D721Med (cell line): ENCODE measurements around the gene CEP170B.
"Not testable (repeated sequence)": the region's sequence is repeated elsewhere in the genome, so short reads cannot be mapped to it uniquely, and the experiment has no call there.

Source experiments
- DNase-seq: peaks from one replicate; pipeline ENCODE4 v3.0.0; 2011; ENCODE audit warnings: low spot score; ENCODE audit not compliant: insufficient read length
- FAIRE-seq: peaks from 2 replicates; lab custom pipeline; 2011; peaks lifted over from hg19 to GRCh38; lab: Jason Lieb, UNC
- CTCF ChIP-seq: IDR thresholded peaks from 2 replicates; pipeline ENCODE4 v1.5.1; 2012; ENCODE audit warnings: mild to moderate bottlenecking, control low read depth; ENCODE audit not compliant: insufficient read depth; ENCODE audit errors: missing control alignments

Gene CEP170B

DNA sequence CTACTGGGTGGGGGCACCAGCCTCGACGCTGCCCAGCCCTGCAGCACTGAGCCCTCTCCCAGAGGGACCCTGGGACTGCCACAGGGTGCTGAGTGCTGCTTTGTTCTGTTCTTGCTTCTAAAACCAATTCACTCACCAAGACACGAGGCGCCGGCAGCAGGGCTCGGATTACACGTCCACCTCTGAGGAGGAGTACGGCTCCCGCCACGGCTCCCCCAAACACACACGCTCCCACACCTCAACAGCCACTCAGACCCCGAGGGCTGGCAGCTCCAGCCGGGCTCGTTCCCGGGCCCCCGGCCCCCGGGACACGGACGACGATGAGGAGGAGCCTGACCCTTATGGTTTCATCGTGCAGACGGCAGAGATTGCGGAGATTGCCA lies 24.3 kb downstream of the CEP170B start:
- DNase-seq (no peak), FAIRE-seq (no peak)
- TF ChIP-seq CTCF = no peak

GRCh38 chr14:104890292-104890691 lies 25.2 kb downstream of the CEP170B start:
- DNase-seq, FAIRE-seq: not testable (repeated sequence)

DNA sequence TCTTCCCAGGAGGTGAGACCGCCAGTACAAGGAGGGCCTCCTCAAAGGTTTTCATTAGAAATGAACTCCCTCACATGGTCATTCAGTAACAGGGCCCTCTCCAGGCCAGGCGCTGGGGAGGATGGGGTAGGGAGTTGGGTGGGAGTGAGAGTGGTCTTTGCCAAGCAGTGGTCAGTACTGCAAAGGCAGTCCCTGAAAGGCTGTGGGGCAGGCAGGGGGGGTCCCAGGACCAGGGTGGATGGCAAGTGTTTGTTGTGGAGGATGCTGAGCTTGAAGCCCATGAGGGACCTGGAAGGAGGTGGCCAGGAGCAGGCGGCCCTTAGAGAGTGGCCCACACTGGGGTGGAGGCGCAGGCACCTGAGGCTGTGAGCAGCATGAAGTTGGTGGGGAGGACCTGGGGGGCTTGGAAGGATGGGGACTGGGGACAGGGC lies 26.1 kb downstream of the CEP170B start:
- TF ChIP-seq CTCF = no peak
- FAIRE-seq (no peak), DNase-seq (no peak)

DNA sequence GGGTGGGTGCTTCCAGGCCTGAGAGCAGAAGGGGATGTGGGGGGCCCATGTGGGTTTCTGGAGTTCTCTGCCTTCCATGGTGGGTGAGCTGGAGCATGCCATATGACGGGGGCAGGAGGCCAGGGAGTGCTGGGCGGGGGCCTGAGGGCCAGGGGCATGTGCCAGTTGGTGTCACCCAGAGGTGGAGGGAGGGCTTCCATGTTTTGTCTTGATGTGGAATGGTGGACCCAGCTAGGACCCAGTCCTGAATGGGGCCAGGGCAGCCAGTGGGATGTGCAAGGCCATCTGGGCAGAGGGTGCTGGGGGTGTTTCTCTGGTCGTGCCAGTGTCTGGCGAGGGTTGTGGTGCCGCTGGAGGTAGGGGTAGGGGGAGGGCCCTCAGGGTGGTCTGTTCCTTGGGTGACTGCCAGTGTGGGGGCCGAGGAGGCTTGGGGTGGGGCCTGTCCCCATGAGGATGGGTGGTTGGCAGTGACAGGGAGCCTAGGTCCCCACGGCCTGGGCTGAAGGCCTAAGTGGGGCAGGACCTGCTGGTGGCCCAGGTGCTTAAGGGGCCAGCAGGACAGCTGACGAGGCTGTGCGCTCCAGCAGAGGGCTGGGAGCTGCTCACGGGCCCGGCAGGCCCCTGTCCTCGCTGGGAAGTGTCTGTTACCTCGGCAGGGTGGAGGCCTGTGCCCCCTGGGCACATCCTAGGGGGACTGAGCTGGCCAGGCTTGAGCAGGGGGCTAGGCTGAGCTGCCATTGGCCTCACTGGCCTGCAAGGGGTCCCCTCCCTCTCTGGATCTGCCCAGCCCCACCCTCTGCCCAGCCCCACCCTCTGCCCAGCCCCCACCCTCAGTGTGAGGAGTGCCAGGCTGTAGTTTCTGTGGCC lies 26.8 kb downstream of the CEP170B start:
- no peak for FAIRE-seq
- TF ChIP-seq CTCF = no peak
- DNase-seq = no peak

DNA sequence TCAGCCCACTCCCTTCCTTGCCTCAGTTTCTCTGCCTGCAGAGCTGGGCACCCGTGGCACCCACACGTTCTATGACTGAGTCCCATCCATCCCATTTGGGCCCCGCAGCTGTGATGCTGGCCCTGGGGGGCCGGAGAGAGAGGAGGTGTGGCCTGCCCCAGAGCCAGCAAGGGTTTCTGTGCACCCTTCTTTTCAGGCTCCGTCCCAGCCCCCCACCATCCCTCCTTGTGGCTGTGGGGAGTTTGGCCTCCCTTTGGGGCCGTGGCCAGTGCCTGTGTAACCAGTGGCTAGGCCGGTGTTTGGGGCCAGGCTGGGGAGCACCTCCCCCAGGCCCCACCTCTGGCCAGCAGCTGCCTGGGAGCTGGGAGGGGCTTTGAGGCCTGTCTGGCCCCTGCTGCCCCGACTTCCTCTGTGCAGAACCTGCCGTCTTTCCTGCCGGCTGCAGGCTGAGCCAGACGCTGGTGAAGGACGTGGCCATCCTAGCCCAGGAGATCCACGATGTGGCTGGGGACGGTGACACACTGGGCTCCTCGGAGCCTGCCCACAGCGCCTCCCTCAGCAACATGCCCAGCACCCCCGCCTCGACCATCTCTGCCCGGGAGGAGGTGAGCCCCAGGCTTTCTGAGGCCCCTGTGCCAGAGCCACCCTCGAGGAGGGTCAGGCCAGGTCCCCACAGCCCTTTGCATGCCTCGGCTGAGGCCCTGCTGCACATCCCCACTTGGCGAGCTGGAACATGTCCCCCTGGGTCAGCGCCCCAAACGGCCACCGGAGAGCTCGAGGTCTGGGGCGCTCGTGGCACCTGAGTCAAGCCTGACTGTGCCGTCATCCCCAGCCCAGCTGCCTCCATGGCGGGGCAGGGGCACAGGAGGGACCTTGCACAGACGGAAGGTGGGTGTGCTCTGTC lies 27.7 kb downstream of the CEP170B start:
- FAIRE-seq (no peak), DNase-seq (no peak)
- no peak for TF ChIP-seq CTCF

GRCh38 chr14:104893435-104894207 lies 28.6 kb downstream of the CEP170B start:
- FAIRE-seq (no peak), DNase-seq (no peak)
- TF ChIP-seq CTCF = no peak
